Nephron (organoid): ENCODE measurements around the gene PRMT7.

Experiments
- H3K27ac Mint-ChIP-seq, 3 experiments: 2 replicates each; pipeline ENCODE4 v1.8.0; 2020; ENCODE audit warnings: mixed read lengths in 3 of 3, mild to moderate bottlenecking in 2 of 3, moderate library complexity in 1 of 3
- H3K27me3 Mint-ChIP-seq: 2 replicates; pipeline ENCODE4 v1.8.0; 2021; ENCODE audit warnings: low read depth, mild to moderate bottlenecking, moderate library complexity, mixed read lengths
- H3K36me3 Mint-ChIP-seq: 2 replicates; pipeline ENCODE4 v1.8.0; 2020; ENCODE audit warnings: low read depth, mixed read lengths
- H3K4me1 Mint-ChIP-seq: 2 replicates; pipeline ENCODE4 v1.8.0; 2020; ENCODE audit warnings: mixed read lengths
- H3K4me3 Mint-ChIP-seq, 3 experiments: 2 replicates each; pipeline ENCODE4 v1.8.0; 2020; ENCODE audit warnings: mild to moderate bottlenecking in 3 of 3, mixed read lengths in 3 of 3, moderate library complexity in 2 of 3
- H3K9me3 Mint-ChIP-seq: 2 replicates; pipeline ENCODE4 v1.8.0; 2020; ENCODE audit warnings: mixed read lengths
- TF ChIP-seq, protein P1 (sequence below), 3 experiments: fragments of 200-600 bp; sonication (generic); IDR thresholded peaks; one replicate each; pipeline ENCODE4 v1.5.0; 2021; ENCODE audit warnings: antibody characterized with exemption in 3 of 3; ENCODE audit not compliant: unreplicated experiment in 3 of 3

PRMT7 gene

GRCh38 chr16:68319185-68319908 lies 8.5 kb downstream of the PRMT7 start:
- TF ChIP-seq, protein P1, sequence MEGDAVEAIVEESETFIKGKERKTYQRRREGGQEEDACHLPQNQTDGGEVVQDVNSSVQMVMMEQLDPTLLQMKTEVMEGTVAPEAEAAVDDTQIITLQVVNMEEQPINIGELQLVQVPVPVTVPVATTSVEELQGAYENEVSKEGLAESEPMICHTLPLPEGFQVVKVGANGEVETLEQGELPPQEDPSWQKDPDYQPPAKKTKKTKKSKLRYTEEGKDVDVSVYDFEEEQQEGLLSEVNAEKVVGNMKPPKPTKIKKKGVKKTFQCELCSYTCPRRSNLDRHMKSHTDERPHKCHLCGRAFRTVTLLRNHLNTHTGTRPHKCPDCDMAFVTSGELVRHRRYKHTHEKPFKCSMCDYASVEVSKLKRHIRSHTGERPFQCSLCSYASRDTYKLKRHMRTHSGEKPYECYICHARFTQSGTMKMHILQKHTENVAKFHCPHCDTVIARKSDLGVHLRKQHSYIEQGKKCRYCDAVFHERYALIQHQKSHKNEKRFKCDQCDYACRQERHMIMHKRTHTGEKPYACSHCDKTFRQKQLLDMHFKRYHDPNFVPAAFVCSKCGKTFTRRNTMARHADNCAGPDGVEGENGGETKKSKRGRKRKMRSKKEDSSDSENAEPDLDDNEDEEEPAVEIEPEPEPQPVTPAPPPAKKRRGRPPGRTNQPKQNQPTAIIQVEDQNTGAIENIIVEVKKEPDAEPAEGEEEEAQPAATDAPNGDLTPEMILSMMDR (IDR thresholded peaks at IDR 0.05; ENCODE audit: unreplicated experiment in 3 of 3), result no peak
- H3K9me3 Mint-ChIP-seq, result no peaks in the 10 kb centered on the region
- H3K4me3 Mint-ChIP-seq, result no peak overlapping the region
- no peaks in the 10 kb centered on the region for H3K4me1 Mint-ChIP-seq
- H3K27me3 Mint-ChIP-seq, result no peaks in the 10 kb centered on the region
- no peak overlapping the region for H3K27ac Mint-ChIP-seq
- H3K36me3 Mint-ChIP-seq, result peaks cover 46% of the 10 kb centered on the region

GRCh38 chr16:68324336-68324735 lies 13.5 kb downstream of the PRMT7 start:
- H3K27me3 Mint-ChIP-seq, result no peaks in the 10 kb centered on the region
- TF ChIP-seq, protein P1 (IDR thresholded peaks at IDR 0.05; ENCODE audit: unreplicated experiment in 3 of 3), result no peak
- no peak overlapping the region for H3K27ac Mint-ChIP-seq
- no peaks in the 10 kb centered on the region for H3K9me3 Mint-ChIP-seq
- no peak overlapping the region for H3K4me3 Mint-ChIP-seq
- peaks cover 9% of the 10 kb centered on the region for H3K4me1 Mint-ChIP-seq
- peaks cover 29% of the 10 kb centered on the region for H3K36me3 Mint-ChIP-seq

- Mint-ChIP-seq H3K36me3 (peaks cover 25% of the 10 kb centered on the region), H3K27ac (no peak overlapping the region), H3K4me3 (no peak overlapping the region), H3K9me3 (no peaks in the 10 kb centered on the region), H3K4me1 (peaks cover 9% of the 10 kb centered on the region), H3K27me3 (no peaks in the 10 kb centered on the region)
- TF ChIP-seq, protein P1 (IDR thresholded peaks at IDR 0.05; ENCODE audit: unreplicated experiment in 3 of 3), result no peak
Observed at GRCh38 chr16:68324780-68325357, 14.1 kb downstream of the PRMT7 start.

- no peaks in the 10 kb centered on the region for H3K9me3 Mint-ChIP-seq
- peaks cover 22% of the 10 kb centered on the region for H3K4me1 Mint-ChIP-seq
- peak overlapping the region in 2 of 3 experiments; percentile 9 to 43 for H3K27ac Mint-ChIP-seq
- no peaks in the 10 kb centered on the region for H3K27me3 Mint-ChIP-seq
- H3K36me3 Mint-ChIP-seq, result peaks cover 30% of the 10 kb centered on the region
- TF ChIP-seq, protein P1 (IDR thresholded peaks at IDR 0.05; ENCODE audit: unreplicated experiment in 3 of 3), result peak; percentile 83 to 91 (median 85)
- H3K4me3 Mint-ChIP-seq, result no peak overlapping the region
Observed at GRCh38 chr16:68328151-68328859, 17.5 kb downstream of the PRMT7 start.

DNA sequence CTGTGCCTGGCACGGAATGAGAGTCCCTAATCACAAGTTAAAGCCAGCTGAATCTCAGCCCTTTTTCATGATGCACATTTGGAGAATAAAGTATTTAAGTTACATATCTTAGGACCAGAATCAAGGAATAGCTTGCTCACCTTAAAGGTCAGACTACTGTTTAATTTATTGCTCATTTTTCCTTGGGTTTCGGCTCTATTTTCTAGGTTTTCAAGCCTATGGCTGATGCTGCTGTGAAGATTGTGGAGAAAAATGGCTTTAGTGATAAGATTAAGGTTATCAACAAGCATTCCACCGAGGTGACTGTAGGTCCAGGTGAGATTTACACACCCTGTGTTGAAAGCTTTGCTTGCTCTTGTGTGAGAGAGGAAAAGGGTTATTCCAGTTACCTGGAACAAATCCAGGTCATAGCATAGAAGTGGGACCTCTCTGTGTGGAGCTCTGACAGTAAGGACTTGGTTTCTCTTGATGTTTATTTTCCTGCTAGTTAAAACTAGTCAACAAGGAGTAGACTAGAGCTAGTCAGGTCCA lies 18.1 kb downstream of the PRMT7 start:
- H3K4me3 Mint-ChIP-seq, result no peak overlapping the region
- H3K9me3 Mint-ChIP-seq, result no peaks in the 10 kb centered on the region
- TF ChIP-seq, protein P1 (IDR thresholded peaks at IDR 0.05; ENCODE audit: unreplicated experiment in 3 of 3), result peak in 1 of 3 experiments; percentile 23
- peaks cover 22% of the 10 kb centered on the region for H3K4me1 Mint-ChIP-seq
- H3K27ac Mint-ChIP-seq, result peak overlapping the region in 2 of 3 experiments; percentile 9 to 43
- peaks cover 28% of the 10 kb centered on the region for H3K36me3 Mint-ChIP-seq
- H3K27me3 Mint-ChIP-seq, result no peaks in the 10 kb centered on the region
